ENCODE data around the gene POC1A.
"Not testable (repeated sequence)": the region's sequence is repeated elsewhere in the genome, so short reads cannot be mapped to it uniquely, and the experiment has no call there.

POC1A gene

DNA sequence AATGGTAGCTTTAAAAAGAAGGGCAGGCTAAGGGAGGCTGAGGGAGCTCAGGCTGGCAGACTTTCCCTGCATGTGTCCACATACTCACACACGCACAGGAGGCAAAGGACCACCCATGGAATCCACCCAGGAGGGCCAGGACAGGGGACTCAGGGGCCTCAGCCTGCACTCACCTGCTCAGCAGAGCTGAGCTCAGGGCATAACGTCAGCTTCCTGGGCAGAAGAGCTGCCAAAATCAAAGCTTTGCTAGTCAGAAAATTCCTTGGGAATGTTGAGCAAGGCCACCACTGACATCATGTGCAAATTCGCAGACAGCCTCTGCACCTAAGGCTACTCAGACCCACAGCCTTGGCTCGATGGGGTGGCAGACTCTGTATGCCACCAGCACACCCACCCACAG, 27.3 kb upstream of the POC1A start:
- CTCF ChIA-PET = interaction anchor here (0.9 to 2.2 kb wide), 4 partner anchors 10 to 186 kb away, joined by 3 to 5 read pairs (median 4); partner anchors contain the start of gene RPL29
- TF ChIP-seq, protein P1, sequence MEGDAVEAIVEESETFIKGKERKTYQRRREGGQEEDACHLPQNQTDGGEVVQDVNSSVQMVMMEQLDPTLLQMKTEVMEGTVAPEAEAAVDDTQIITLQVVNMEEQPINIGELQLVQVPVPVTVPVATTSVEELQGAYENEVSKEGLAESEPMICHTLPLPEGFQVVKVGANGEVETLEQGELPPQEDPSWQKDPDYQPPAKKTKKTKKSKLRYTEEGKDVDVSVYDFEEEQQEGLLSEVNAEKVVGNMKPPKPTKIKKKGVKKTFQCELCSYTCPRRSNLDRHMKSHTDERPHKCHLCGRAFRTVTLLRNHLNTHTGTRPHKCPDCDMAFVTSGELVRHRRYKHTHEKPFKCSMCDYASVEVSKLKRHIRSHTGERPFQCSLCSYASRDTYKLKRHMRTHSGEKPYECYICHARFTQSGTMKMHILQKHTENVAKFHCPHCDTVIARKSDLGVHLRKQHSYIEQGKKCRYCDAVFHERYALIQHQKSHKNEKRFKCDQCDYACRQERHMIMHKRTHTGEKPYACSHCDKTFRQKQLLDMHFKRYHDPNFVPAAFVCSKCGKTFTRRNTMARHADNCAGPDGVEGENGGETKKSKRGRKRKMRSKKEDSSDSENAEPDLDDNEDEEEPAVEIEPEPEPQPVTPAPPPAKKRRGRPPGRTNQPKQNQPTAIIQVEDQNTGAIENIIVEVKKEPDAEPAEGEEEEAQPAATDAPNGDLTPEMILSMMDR (IDR thresholded peaks at IDR 0.05; ENCODE audit: insufficient read depth, low read length, missing control alignments) = no peak
- POLR2A ChIA-PET = interaction anchor here (1.3 kb wide), 1 partner anchor 27 kb away, joined by 5 read pairs; the partner anchor contains the start of gene POC1A
- H3K4me3 ChIP-seq (ENCODE audit: low read depth, low read length) = no peak overlapping the region
- DNase-seq (ENCODE audit: low read depth, low spot score) = no peak

DNA sequence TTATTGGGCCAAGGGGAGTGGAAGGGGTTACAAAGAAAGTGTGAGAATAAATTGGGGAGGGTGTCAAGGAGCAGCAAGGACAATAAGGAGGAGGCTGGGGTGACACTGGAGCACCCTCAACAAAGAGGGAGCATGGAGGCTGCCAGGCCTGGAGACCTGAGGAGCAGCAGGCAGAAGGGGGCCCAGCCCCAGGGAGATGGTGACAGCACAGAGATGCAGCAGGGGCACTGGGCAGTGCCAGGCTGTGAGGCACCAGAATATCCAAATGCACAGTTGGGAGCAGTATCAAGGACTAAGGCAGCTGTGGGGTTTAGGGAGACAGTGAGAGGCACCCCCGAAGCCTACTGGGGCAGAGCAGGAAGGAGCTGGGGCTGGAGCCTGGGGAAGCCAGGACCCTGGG, 24.3 kb upstream of the POC1A start:
- TF ChIP-seq, protein P1 (IDR thresholded peaks at IDR 0.05; ENCODE audit: insufficient read depth, low read length, missing control alignments) = no peak
- CTCF ChIA-PET = interaction anchor here (1.2 kb wide), 1 partner anchor 42 kb away, joined by 4 read pairs; no protein-coding TSS in a partner anchor
- POLR2A ChIA-PET = no interaction called here
- no peak overlapping the region for H3K4me3 ChIP-seq (ENCODE audit: low read depth, low read length)
- DNase-seq (ENCODE audit: low read depth, low spot score) = no peak

DNA sequence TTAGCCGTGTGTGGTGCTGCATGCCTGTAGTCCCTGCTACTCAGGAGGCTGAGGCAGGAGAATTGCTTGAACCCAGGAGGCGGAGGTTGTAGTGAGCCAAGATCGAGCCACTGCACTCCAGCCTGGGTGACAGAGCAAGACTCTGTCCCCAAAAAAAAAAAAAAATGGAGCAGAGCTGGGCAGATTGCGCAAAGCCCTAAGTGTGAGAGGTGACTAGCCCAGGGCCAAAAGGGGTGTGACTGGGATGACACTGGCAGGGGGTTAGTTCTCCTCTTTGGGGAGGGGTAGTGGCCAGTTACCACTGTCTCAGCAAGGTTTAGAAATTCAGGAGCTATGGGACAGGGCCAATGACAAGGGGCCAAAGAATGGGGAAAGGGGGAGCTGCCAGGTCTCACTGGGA, 23.9 kb upstream of the POC1A start:
- POLR2A ChIA-PET; H3K4me3 ChIP-seq (ENCODE audit: low read depth, low read length); DNase-seq (ENCODE audit: low read depth, low spot score): not testable (repeated sequence)
- CTCF ChIA-PET = interaction anchor here (1.2 kb wide), 1 partner anchor 42 kb away, joined by 4 read pairs; no protein-coding TSS in a partner anchor

DNA sequence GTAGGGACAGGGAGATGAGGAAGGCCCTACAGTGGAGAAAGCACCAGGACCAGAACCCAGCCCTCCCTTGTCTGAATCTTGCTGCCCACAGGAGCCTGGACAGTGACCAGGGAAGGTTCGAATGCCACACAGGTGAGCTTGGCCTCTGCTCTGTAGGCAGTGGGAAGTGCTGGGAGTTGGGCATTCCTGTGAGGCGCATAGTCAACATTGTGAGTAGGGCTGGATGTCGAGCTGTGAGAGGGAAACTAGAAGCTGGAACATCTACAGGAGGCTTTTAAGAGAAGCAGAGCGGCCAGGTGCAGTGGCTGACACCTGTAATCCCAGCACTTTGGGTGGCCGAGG, 23.4 kb upstream of the POC1A start:
- CTCF ChIA-PET = no interaction called here

DNA sequence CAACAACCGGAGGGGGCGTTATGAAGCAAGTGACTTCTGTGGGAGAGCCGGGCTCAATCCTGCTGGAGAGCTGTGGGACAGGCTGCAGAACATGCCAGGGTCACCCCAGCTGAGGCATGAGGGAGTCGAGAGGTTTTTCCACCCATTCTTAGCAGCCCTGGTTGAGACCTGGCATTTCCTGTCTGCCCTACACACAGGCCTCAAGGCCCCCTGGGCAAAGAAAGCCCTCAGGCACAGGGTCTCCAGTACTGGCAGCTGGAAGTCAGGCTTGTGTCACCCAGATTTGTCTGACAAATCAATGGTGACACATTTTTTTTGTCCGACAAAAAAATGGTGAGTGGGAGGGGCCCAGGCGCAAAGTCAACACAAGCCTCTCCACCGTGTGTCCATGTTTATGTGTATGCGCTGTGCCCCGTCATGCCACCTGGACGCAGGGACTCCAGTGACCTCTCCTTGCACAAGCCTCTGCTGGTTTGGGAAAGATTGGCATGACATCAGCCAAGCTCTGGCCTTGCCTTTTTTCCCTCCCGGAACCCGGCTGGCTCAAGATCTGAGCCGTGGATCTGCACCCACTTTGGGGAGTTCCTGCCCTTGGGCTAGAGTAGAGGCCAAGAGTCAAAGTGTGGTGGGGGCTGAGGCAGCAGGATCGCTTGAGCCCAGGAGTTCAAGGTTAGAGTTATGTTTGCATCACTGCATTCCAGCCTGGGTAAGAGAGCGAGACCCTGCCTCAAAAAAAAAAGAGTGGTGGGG, 22.9 kb upstream of the POC1A start:
- POLR2A ChIA-PET = no interaction called here
- TF ChIP-seq, protein P1 (IDR thresholded peaks at IDR 0.05; ENCODE audit: insufficient read depth, low read length, missing control alignments) = no peak
- no peak for DNase-seq (ENCODE audit: low read depth, low spot score)
- CTCF ChIA-PET = no interaction called here
- no peak overlapping the region for H3K4me3 ChIP-seq (ENCODE audit: low read depth, low read length)

More for the DNA sequence above, 23.4 kb upstream of the POC1A start:
- no peak for DNase-seq (ENCODE audit: low read depth, low spot score)
- no peak overlapping the region for H3K4me3 ChIP-seq (ENCODE audit: low read depth, low read length)
- TF ChIP-seq, protein P1 (IDR thresholded peaks at IDR 0.05; ENCODE audit: insufficient read depth, low read length, missing control alignments) = no peak
- POLR2A ChIA-PET = no interaction called here

DNA sequence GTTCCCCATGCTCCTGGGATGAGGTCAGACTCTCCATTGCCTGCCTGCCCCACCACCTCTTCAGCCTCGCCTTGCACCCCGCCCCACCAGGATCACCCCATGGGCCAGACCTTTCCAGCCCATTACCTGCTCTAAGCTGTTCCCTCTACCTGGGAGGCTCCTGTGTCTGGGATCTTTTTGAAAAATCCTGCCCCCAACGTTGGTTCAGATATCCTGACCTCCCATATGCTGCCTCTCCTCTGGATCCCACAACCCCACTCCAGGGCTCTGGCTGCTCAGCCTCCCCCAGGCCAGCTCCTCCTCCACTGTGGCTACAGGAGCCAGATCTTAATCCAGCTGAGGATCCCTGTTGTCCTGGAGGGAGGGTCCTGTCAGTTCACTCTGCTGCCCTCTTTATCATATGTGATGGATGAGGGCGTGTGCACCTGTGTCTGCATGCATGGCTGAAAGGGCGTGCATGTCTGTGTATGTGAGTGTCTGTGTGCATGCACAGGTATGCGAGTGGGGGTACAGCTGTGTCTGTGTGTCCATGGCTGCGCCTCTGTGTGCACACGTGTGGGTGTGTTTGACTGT, 22.0 kb upstream of the POC1A start:
- POLR2A ChIA-PET = no interaction called here
- TF ChIP-seq, protein P1 (IDR thresholded peaks at IDR 0.05; ENCODE audit: insufficient read depth, low read length, missing control alignments) = no peak
- no peak for DNase-seq (ENCODE audit: low read depth, low spot score)
- CTCF ChIA-PET = interaction anchor here (1.2 kb wide), 1 partner anchor 25 kb away, joined by 3 read pairs; no protein-coding TSS in a partner anchor
- no peak overlapping the region for H3K4me3 ChIP-seq (ENCODE audit: low read depth, low read length)
